ENCODE results near the gene PABPN1L.

Gene PABPN1L

DNA sequence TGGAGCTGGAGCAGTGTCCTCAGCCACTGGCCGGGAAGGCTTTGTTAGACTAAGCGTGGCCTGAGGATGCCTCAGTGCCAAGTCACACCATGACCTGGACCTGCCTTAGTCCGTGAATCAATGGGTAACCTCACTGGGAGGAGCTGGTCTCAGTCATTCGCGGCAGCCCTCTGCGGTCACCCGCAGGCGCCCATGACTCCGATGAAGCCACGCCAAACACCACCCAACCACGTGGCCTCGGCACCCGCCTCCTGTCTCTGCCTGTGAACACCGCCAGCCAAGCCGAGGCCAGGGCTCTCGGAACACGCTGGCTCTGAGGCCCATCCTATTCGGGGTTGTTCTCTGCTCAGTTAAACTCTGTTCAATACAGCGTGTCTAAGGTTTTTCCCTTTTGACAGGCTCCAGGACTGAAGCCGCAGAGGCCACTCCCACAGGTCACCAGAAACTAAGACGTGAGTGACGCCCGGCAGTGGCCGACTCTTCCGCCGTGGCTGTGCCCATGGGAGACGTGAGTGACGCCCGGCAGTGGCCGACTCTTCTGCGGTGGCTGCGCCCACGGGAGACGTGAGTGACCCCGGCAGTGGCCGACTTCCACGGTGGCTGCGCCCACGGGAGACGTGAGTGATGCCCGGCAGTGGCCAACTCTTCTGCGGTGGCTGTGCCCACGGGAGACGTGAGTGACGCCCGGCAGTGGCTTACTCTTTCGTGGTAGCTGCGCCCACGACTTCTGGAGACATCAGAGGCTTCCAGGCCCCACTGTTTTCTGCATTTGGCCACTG, 16.8 kb upstream of the PABPN1L start:
- no peak for DNase-seq

- no peak for DNase-seq
Measured at GRCh38 chr16:88882358-88883030, 16.0 kb upstream of the PABPN1L start.

- no peak for DNase-seq
Measured at GRCh38 chr16:88881675-88882357, 15.4 kb upstream of the PABPN1L start.

DNA sequence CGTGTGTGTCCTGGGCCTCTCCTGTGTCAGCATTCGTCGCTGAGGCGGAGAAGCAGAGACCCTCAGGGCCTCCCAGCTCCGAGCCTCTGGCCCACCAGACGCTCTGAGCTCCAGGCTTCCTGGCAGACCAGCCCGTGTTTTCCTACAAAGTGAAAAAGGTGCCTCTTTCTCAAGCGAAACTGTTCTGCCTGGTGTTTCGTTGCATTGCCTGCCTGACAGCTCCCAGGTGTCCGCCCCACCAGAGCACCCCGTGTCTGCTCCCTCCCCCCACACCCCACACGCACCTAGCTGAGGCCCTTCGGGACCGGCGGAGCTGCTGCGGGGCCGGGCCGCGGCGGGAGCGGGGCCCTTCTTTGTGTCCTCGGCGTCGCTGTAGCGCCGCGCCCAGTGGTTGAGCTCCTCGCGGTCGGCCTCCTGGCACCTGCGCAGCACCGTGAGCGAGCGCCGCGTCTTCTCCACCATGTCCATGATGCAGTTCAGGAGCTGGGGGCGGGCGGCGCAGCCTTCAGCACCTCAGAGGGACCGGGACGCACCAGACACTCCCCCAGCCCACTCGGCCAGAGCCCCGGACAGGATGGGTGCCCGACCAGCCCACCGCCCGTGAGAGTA, 14.7 kb upstream of the PABPN1L start:
- no peak for DNase-seq

DNA sequence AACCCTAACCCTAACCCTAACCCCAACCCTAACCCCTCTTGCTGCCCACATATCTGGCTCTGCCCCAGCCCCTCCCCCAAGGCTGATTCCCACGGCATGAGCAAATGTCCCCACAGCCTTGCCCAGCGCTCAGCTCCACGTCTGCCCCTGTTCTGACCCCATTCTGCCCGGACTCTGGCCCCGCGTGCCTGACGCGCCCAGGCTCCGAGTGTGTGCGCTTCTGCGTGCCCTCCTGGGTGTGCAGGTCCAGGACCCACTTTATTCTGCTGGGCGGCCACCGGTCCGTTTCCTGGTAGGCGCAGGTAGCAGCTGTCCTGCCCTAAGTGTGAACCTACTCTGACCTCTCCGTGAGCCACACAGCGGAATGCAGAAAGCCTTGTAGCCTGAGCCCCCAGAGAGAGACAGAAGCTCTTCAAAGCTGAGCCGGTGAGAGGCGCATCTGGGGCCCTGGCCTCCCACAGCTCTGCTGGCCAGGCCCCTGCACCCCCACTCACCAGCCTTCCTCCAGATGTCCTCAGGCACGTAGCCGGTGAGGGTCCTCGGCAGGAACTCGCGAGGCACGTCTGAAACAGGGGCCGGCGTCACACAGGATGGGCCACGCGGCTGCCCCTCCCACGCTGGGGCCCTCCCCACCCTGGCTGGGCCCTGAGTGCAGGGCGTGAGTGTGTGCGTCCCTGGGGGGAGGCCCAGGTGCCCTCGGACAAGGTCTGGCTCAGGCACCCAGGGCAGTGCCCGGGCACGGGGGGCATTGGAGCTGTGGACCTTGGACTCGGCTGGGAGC, 14.0 kb upstream of the PABPN1L start:
- no peak for DNase-seq

DNA sequence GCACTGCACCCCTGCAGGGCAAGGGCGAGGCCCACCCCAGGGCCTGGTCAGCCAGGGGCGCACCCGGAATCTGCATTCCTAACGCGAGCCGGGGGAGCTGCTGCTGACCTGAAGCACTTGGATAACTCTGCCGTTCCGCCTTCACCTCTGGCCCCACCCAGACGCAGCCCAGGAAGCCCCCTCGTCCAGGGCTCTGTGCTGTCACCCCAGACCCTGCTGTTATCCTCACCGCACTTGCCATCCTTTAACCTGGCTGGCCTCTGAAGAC, 13.3 kb upstream of the PABPN1L start:
- DNase-seq, result no peak

DNA sequence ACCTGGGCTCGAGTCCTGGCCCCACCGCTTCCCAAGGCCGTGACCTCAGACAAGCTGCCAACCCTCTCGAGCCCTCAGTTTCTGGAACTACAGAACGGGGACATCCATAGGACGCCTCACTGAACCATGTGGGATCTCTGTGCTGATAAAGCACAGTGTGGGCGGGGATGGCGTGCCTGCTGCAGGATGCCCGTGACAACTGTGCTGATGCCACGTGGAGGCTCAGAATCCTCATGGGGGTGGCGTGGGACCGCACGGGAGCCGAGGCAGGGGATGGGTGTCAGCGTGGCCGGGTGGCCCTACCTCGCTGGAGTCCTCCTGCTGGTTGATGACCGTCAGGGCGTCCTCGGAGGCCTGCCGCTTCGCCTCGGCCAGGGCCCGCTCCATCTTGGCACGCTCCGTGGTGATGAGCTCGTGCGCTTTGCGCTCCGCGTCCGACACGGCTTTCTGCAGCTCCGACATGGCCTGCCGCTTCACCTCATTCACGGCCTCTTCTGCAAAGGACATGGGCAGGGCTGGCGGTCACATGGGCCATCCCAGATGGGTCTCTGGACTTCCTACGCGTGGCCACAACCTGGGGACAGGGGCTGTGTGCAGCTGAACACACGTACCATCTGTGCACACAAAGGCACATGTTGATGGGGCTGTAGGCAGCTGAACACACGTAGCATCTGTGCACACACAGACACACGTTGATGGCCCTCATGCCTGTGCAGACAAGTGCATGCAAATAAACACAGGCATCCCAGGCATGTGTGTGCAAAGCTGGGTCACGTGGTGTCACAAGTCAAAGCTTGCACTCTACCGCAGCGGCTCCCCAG, 12.7 kb upstream of the PABPN1L start:
- no peak for DNase-seq

- no peak for DNase-seq
Measured at GRCh38 chr16:88878356-88878755, 11.9 kb upstream of the PABPN1L start.

DNA sequence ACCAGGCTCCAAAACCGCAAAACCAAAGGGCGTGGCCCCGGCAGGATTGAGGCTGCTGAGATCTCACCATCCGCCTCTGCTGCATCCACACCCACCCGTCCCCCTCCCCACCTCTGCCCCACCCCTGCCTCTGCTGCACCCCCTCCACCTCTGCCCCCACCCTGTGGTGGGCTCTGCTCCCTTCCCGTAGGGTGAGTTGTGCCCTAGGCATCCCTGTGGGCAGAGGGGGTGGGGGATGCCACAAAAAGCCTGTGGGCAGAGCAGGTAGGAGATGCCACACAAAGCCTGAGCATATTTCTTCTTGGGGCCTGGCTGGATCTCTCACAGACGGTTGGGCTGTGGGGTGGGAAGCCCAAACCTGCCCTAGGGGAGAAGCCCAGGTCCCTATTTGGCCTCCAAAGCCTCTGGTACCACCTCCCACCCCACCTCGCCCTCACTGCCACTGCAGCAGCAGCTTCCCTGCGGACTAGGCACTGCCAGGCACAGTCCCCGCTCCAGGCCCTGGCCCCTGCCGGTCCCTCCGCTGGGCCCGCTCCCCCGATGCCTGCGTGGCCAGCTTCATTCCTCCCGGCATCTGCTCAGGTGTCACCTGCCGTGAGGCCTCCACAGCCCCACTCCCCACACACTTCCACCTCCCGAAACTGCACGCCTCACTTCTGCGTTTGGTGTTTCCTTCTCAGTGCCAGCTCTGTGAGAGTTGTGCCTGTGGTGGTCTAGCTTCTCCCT, 11.3 kb upstream of the PABPN1L start:
- DNase-seq, result no peak

- DNase-seq, result no peak
Measured at GRCh38 chr16:88876942-88877526, 10.6 kb upstream of the PABPN1L start.

GRCh38 chr16:88875703-88876234, 9.3 kb upstream of the PABPN1L start:
- DNase-seq, result no peak

DNA sequence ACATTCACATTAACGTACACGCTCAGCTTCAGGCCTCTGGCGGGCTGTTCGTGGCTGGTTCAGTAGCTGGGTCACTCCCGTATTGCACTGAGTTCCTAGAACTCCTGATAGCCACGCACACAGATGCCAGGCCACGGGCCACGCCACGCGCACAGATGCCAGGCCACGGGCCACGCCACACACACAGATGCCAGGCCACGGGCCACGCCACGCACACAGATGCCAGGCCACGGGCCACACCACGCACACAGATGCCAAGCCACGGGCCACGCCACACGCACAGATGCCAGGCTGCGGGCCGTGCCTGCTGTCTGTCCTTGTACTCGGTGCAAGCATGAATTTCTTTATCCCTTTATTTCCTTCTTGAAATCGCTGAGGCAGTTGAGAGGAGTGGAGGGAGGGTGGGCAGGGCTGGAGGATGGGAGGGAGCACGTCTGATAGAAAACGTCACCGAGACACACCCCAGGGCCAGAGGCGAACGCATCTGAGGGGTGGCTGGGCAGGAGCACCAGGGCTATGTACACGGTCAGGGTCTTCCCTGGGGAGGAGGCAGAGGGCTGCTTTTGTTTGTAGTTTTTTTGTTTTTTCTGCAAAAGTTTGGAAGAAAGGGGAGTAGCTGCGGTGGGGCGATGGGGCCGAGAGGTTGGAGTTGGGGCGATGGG, 8.6 kb upstream of the PABPN1L start:
- no peak for DNase-seq

- DNase-seq, result no peak
Measured at GRCh38 chr16:88872650-88873331, 6.3 kb upstream of the PABPN1L start.

DNA sequence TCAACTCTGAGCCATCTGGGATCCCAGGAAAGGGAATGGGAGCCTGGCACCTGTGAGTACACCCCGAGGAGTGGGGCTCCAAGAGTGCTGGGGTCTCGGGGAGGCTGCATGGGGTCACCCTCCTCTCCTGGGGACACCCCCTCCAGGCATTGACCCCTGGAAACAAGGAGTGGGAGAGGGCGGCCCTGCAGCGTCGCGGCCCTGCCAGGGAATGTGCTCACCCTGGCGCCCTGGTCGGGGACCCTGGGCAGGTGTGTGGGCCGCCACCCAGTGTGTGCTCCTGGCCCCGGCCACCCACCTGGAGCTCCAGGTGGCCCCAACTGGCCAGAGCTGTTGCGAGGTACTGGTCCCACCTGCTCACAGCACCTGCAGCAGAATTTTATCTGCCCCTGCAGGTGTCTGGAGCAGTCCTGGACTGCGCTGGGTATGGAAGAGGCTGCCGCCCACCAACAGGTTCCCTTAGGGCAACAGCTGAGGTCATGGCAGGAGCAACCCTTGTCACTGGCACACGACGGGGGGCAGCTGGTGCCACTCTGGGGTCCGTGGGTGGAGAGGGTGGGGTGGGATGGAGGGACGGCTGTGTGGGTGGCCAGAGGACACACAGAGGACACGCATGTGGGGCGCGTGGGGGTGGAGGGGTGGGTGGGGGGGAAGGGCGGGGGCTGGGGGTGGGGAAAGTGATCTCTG, 5.4 kb upstream of the PABPN1L start:
- no peak for DNase-seq

DNA sequence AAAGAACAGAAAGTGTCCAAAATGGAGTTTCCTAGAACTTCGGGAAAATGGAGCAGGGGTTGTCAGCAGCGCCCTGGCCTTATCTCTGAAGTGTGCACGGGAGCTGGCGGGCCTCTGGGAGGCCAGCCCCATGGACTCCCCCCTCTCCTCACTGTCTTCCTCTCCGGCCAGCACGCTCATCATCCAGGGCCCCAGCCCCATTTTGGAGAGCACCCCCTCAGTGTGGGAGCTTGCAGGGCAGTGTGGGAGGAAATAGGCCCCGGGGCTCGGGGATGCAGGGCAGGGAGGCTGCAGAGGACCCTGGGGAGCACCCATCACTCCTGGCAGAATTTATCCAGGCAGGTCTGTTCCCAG, 4.9 kb upstream of the PABPN1L start:
- no peak for DNase-seq

- DNase-seq, result no peak
Measured at GRCh38 chr16:88870608-88871348, 4.3 kb upstream of the PABPN1L start.

DNA sequence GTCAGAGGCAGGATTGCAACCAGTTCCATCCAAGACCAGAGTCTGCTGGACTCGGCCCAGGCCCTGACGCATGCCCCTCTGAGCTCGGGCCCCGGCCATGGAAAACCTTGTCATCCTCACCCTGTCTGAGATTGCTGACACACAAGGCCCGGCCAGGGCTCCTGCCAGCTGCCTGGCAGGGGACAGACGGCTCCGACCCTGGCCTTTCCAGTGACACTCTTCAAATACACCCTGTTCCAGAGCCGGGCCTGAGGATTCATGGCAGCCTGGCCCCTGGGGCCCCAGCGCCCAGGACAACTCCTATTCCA, 3.2 kb upstream of the PABPN1L start:
- no peak for DNase-seq

DNA sequence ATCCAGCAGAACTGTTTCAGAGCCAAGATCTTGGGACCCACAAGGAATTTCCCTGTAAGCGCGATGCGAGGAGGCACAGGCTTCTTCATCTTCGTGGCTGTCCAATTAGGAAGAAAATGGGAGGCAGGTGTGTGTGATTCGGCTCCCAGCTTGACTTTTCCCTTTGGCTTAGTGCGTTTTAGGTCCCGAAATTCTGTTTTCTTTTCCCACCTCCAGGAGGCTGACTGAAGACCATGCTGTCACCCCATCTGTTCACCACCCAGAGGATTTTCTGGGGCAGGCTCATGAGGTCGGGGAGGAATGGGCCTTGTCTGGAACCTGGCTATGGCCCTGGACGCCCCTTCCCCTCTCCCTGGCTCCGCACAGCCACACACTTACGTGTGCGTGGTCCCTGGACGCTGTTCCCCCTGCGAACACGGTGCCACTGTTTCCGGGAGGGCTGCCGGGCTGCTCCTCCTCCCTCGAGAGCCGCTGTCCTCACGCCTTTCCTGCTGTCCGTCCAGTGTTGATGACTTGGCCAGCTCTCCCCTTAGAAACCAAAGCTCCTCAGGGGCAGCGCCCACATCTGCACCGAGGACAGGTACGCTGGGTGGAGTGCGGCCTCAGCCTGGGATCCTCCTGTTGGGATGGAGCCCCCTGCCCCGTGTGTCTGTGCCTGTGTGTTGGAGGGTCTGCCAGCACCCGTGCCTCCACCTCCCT, 2.7 kb upstream of the PABPN1L start:
- DNase-seq, result no peak

Data from activated CD4-positive, alpha-beta T cell treated with anti-CD3 and anti-CD28 coated beads, Interleukin-2, amount 50 U/mL, for 48 hours (primary cell).